Renal cortex interstitium (tissue), 11 donors: ENCODE results near the gene AKNA. TPM values are rescaled to one million over a fixed set of nuclear protein-coding genes. Genes with fewer than 3 reads are reported as not detected.
"Not testable (repeated sequence)": the region's sequence is repeated elsewhere in the genome, so short reads cannot be mapped to it uniquely, and the experiment has no call there.

Source experiments
- DNase-seq, 11 donors: peaks; one replicate each; pipeline ENCODE4 v3.0.0-alpha.2; 2013; ENCODE audit warnings: low read depth in 9 of 11, low spot score in 4 of 11; ENCODE audit errors: extremely low read depth in 1 of 11
- polyA plus RNA-seq, 3 donors: library from polyadenylated mRNA; unstranded; fragments of 120-200 nt; gene quantifications; one replicate each; pipeline ENCODE4 v1.2.1, GENCODE V29; 2013; ENCODE audit not compliant: insufficient read length in 3 of 3

The AKNA gene
- polyA plus RNA-seq, 3 donors = 10.7 to 14.2 (median 13.3) TPM

DNA sequence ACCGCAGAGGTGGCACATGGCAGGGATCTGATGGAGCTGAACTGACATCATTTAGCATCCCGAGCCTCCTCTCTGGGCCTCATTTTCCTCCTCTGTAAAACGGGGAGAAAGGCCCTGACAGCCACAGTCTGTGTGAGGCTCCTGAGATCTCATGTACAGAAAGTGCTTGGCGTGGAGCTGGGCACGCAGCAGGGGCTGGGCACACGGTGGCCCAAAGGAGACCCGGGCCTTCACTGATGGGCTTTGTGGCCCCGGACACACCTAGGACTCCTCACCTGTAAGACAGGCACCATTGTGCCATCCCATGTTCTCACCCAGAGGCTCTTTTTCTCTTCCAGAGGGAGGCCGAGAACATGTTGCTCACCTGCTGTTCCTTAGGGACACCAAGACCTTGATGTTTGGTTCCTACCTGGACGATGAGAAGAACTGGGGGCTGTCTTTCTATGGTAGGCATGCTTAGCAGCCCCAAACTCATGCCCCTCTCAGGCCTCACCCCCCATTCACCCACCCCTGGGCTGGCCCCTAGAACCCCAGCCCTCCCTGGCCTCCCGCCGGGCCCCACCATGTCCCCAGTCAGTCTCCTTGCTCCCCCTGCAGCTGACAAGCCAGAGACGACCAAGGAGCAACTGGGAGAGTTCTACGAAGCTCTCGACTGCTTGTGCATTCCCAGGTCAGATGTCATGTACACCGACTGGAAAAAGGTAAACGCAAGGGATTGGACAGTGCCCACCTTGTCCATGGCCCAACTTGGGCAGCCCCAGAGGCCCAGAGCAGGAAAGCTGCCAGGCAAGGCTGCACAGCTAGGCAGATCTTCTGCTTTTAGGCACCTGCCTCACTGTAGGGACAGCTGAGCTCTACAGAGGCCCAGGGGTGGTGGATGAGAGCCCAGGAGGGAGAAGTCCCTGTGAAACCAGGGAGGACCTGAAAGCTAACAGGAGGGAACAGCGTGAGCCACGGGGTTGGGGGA, 56.3 kb downstream of the AKNA start:
- DNase-seq = not testable (repeated sequence)

DNA sequence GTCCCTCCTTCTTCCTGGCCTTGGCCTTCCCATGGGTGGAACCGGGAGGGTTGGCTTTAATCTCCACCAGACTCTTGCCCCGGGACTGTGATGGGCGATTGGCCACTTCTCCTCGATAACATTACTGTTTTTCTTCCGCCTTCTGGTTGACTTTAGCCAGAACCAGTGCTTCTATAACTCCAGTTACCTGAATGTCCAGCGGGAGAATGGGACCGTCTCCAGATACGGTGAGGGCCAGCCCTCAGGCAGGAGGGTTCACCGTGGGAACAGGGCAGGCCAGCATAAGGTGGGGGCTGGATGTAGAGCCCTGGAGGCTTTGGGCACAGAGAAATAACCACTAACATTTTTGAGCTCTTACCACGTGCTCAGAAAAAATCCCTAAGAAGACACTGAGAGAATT, 57.1 kb downstream of the AKNA start:
- no peak for DNase-seq

DNA sequence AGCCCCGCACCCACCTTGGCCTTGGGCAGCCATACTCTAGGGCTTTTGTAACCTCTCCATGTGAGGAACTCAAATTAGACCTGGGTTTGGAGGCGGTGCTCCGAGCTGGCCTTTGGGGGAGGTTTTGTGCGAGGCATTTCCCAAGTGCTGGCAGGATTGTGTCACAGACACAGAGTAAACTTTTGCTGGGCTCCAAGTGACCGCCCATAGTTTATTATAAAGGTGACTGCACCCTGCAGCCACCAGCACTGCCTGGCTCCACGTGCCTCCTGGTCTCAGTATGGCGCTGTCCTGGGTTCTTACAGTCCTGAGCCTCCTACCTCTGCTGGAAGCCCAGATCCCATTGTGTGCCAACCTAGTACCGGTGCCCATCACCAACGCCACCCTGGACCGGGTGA, 58.2 kb downstream of the AKNA start, which contains the start of gene ORM2:
Gene ORM2 (plus strand): TSS at position 245 of the 398 bp plus-strand sequence. CDS start 36 bp downstream, at position 281.
- DNase-seq = not testable (repeated sequence)

DNA sequence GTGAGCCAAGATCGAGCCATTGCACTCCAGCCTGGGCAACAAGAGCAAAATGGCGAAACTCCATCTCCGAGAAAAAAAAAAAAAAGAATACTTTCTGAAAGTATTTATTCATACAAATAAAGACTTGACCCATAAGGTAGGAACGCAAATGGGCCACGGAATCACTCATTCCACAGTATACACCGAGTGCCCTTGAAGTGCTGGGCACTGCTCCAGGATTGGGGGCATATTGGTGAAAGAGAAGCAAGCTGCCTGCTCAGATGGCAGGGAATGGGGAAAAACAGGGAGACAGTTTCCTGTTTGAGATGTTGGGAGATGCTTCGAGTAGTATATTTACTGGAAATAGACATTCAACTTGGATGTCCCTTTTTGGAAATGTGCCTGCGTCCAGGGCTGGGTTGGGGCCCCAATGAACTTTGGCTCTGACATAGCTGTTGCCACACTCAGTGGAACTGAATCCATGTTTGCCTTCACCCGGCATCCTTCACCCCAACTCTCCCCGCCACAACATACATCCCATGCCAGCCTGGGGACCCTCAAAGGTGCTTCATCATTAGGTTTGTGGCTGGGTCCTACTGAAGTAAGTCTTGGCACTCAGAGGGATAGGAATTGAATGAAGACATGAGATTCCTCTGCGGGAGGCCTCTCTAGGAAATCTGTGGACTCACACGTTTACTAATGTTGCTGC, 58.7 kb downstream of the AKNA start:
- not testable (repeated sequence) for DNase-seq

DNA sequence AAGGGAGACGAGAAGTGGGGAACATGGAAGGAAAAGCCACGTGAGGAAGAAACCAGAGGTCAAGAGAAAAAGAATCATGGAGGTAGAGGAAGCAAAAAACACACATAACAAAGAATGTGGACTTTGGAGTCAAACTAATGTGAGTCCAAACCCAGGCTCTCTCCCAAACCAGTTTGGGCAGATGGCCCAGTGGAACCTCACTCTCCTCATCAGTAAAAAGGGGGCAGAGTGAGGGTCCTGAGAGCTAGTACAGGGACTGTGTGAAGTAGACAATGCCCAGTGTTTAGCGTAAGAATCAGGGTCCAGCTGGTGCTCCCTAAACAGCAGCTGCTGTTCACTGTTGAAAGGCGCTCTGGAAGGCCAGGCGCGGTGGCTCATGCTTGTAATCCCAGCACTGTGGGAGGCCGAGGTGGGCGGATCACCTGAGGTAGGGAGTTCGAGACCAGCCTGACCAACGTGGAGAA, 59.4 kb downstream of the AKNA start:
- DNase-seq = not testable (repeated sequence)

DNA sequence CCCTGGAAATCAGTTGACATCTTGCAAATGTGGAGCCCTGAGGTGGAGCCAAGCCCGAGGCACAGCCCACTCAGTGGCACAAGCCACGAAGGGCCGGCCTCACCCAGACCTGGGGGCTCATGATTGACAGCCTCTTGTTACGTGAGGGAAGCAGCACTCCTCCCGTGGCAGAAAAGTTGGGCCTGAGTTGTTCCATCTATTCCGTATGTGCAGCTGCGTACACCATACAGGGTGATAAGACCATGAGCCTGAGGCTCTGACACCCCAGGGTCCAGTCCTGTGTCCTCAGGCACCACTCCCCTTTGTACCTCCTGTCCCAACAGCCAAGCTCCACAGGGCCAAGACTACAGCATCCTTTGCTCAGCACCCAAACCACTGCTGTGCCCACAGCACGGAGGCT, 60.0 kb downstream of the AKNA start:
- DNase-seq = no peak

DNA sequence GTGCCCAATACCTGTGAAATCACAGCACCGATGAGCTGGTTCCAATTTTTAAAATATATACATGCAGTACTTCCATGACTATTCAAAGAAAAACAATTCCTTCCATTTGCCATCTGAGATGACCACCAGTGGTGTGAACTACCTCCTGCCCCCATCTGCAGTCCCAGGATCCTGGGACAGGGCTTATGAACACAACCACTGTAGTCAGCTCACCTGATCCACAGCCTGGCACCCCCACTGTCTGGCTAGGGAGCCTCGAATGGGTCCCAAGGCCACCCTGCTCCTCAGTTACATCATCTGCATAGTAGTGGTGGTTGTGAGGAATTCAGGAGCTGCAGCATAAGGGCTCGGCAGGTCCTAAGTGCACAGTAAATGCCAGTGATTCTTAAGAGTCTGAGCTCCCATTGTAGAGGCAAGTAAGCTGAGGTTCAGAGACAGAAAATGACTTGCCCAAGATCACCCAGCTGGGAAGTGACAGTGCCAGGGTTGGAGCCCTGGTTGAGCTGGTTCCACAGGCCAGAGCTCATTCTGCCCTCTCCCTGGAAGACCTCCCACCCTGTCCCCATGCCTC, 62.0 kb downstream of the AKNA start:
- not testable (repeated sequence) for DNase-seq

DNA sequence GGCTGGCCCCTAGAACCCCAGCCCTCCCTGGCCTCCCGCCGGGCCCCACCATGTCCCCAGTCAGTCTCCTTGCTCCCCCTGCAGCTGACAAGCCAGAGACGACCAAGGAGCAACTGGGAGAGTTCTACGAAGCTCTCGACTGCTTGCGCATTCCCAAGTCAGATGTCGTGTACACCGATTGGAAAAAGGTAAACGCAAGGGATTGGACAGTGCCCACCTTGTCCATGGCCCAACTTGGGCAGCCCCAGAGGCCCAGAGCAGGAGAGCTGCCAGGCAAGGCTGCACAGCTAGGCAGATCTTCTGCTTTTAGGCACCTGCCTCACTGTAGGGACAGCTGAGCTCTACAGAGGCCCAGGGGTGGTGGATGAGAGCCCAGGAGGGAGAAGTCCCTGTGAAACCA, 62.8 kb downstream of the AKNA start:
- DNase-seq = not testable (repeated sequence)

DNA sequence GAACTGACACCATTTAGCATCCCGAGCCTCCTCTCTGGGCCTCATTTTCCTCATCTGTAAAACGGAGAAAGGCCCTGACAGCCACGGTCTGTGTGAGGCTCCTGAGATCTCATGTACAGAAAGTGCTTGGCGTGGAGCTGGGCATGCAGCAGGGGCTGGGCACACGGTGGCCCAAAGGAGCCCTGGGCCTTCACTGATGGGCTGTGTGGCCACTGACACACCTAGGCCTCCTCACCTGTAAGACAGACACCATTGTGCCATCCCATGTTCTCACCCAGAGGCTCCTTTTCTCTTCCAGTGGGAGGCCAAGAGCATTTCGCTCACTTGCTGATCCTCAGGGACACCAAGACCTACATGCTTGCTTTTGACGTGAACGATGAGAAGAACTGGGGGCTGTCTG, 63.3 kb downstream of the AKNA start:
- no peak for DNase-seq

DNA sequence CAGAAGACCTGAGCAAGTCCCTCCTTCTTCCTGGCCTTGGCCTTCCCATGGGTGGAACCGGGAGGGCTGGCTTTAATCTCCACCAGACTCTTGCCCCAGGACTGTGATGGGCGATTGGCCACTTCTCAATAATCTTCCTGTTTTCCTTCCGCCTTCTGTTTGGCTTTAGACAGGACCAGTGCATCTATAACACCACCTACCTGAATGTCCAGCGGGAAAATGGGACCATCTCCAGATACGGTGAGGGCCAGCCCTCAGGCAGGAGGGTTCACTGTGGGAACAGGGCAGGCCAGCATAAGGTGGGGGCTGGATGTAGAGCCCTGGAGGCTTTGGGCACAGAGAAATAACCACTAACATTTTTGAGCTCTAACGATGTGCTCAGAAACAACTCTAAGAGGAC, 63.9 kb downstream of the AKNA start:
- not testable (repeated sequence) for DNase-seq

DNA sequence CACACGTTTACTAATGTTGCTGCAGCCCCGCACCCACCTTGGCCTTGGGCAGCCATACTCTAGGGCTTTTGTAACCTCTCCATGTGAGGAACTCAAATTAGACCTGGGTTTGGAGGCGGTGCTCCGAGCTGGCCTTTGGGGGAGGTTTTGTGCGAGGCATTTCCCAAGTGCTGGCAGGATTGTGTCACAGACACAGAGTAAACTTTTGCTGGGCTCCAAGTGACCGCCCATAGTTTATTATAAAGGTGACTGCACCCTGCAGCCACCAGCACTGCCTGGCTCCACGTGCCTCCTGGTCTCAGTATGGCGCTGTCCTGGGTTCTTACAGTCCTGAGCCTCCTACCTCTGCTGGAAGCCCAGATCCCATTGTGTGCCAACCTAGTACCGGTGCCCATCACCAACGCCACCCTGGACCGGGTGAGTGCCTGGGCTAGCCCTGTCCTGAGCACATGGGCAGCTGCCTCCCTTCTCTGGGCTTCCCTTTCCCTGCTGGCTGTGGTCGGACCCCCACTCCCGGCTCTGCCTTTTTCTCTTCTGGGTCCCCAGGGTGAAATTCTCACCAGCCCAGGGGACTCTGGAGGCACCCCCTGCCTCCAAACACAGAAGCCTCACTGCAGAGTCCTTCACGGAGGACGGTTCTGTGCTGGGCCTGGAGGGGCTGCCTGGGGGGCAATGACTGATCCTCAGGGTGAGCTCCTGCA, 64.8 kb downstream of the AKNA start, which contains the start of gene ORM1:
Gene ORM1 (plus strand): TSS at position 268 of the 701 bp plus-strand sequence. CDS start 36 bp downstream, at position 304.
- not testable (repeated sequence) for DNase-seq

DNA sequence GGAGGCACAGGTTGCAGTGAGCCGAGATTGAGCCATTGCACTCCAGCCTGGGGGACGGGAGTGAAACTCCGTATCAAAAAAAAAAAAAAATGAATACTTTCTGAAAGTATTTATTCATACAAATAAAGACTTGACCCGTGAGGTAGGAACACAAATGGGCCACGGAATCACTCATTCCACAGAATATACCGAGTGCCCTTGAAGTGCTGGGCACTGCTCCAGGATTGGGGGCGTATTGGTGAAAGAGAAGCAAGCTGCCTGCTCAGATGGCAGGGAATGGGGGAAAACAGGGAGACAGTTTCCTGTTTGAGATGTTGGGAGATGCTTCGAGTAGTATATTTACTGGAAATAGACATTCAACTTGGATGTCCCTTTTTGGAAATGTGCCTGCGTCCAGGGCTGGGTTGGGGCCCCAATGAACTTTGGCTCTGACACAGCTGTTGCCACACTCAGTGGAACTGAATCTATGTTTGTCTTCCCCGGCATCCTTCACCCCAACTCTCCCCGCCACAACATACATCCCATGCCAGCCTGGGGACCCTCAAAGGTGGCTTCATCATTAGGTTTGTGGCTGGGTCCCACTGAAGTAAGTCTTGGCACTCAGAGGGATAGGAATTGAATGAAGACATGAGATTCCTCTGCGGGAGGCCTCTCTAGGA, 65.5 kb downstream of the AKNA start:
- DNase-seq = not testable (repeated sequence)

DNA sequence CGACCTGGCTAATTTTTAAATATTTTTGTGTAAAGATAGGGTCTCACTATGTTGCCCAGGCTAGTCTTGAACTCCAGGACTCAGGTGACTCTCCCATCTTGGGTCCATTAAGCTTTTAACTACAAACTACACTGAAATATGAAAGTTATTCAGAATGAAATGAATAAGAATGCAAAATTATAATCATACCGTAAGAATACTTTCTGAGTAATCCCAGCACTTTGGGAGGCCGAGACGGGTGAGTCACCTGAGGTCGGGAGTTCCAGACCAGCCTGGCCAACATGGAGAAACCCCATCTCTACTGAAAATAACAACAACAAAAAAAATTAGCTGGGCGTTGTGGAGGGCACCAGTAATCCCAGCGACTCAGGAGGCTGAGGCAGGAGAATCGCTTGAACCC, 66.0 kb downstream of the AKNA start:
- no peak for DNase-seq

DNA sequence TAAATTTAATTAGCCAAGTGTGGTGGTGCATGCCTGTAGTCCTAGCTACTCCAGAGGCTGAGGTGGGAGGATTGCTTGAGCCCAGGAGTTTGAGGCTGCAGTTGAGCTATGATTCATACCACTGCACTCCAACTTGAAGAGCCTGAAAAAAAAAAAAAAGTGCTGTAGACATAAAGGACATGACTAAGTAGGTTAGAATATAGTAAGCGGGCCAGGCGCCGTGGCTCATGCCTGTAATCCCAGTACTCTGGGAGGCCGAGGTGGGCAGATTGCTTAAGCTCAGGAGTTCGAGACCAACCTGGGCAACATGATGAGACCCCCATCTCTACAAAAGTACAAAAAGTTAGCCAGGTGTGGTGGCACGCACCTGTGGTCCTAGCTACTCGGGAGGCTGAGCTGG, 67.1 kb downstream of the AKNA start:
- not testable (repeated sequence) for DNase-seq

DNA sequence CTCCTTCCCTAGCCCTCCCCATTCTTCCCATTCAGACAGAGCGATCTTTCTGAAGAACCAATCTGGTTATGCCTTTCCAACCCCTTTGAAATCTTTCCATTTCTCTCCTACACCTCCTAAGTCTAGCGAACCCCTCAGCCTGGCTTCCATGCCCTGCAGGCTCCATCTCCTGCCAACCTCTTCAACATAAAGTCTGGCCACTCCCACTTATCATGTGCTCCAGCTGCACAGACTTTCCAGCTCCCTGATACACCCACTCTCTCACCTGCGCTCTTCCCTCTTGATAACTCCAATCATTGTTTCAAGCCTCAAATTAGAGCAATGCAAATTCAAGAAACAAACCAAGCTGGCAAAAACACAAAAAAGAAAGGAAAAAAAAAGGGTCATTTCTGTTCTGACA, 68.6 kb downstream of the AKNA start:
- DNase-seq = no peak

DNA sequence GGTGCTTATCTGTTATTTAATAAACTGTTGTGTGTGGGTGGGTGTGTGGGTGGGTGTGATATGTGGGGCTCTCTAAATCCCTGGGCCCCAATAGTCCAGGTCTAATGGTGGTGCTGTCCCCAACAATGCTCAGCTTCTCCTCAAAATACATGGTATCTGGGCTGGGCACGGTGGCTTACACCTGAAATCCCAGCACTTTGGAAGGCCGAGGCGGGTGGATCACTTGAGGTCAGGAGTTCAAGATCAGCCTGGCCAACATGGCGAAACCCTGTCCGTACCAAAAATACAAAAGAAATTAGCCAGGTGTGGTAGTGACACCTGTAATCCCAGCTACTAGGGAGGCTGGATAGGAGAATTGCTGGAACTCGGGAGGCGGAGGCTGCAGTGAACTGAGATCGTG, 69.4 kb downstream of the AKNA start:
- no peak for DNase-seq

DNA sequence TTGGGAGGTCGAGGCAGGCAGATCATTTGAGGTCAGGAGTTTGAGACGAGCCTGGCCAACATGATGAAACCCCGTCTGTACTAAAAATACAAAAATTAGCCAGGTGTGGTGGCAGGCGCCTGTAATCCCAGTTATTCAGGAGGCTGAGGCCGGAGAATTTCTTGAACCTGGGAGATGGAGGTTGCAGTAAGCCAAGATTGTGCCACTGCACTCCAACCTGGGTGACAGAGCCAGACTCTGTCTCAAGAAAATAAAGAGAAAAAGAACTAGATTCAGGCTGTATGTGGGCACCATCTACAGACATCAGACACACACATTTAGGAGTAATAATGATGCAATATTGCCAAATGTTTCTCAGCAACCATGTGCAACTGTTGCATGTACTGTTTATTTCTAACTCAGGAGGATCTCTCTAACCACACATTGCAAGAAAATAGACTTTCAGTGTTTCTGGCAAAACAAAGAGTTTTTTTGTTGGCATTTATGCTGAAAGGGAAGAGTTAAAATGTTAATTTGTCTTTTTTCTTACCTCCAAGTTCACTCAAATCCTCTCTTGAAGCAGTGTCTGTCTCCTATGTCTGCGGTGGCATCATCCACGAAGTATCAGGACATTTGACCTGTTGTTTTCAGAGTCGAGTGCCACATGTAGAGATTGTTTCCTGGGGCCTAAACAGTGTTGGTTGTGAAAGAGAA, 70.0 kb downstream of the AKNA start:
- DNase-seq = no peak
